ENCODE measurements around the gene MAN2B1. TPM values are rescaled to one million over a fixed set of nuclear protein-coding genes. Genes with fewer than 3 reads are reported as not detected.

MAN2B1 gene
- total RNA-seq, 1 donor from 2014 or later = 109 TPM

DNA sequence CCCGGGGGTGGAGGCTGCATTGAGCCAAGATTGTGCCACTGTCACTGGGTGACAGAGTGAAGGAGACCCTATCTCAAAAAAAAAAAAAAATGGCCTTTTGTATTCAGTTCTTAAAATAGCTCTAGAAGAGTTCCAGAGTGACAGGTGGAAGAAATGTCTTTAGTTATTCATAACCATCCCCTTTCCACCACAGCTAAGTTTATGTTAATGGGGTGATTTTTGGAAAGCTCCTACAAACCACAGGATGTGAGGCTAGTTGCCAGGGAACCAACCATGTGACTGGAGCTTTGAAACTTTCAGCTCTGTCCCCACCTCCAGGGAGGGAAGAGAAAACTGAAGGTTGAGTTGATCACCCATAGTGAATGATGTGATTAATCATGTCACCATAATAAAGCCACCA lies 62.8 kb downstream of the MAN2B1 start:
- TF ChIP-seq, protein P1, sequence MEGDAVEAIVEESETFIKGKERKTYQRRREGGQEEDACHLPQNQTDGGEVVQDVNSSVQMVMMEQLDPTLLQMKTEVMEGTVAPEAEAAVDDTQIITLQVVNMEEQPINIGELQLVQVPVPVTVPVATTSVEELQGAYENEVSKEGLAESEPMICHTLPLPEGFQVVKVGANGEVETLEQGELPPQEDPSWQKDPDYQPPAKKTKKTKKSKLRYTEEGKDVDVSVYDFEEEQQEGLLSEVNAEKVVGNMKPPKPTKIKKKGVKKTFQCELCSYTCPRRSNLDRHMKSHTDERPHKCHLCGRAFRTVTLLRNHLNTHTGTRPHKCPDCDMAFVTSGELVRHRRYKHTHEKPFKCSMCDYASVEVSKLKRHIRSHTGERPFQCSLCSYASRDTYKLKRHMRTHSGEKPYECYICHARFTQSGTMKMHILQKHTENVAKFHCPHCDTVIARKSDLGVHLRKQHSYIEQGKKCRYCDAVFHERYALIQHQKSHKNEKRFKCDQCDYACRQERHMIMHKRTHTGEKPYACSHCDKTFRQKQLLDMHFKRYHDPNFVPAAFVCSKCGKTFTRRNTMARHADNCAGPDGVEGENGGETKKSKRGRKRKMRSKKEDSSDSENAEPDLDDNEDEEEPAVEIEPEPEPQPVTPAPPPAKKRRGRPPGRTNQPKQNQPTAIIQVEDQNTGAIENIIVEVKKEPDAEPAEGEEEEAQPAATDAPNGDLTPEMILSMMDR (IDR thresholded peaks at IDR 0.05; ENCODE audit: unreplicated experiment) = no peak
- Mint-ChIP-seq H3K27ac (no peak overlapping the region), H3K4me3 (no peak overlapping the region), H3K9me3 (no peaks in the 10 kb centered on the region), H3K27me3 (ENCODE audit: low read depth) (no peaks in the 10 kb centered on the region), H3K4me1 (no peaks in the 10 kb centered on the region), H3K36me3 (peaks cover 24% of the 10 kb centered on the region)
- no peak for DNase-seq (ENCODE audit: low spot score in 2 of 2, unreplicated experiment in 2 of 2)

DNA sequence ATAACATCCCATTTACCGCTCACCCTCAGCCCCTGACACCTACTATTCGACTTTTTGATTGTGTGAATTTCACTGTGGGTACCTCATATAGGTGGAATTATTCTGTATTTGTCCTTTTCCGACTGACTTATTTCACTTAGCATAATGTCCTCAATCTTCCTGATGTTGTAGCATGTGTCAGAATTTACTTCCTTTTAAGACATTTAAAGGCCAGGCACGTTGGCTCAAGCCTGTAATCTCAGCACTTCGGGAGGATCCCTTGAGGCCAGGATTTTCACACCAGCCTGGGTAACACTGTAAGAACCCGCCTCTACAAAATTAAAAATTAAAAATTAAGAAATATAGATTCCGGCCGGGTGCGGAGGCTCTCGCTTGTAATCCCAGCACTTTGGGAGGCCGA lies 68.9 kb downstream of the MAN2B1 start:
- Mint-ChIP-seq H3K27me3 (ENCODE audit: low read depth) (no peaks in the 10 kb centered on the region), H3K4me1 (no peaks in the 10 kb centered on the region), H3K9me3 (no peaks in the 10 kb centered on the region), H3K27ac (no peak overlapping the region), H3K36me3 (peaks cover 36% of the 10 kb centered on the region), H3K4me3 (no peak overlapping the region)
- DNase-seq (ENCODE audit: low spot score in 2 of 2, unreplicated experiment in 2 of 2) = no peak
- TF ChIP-seq, protein P1 (IDR thresholded peaks at IDR 0.05; ENCODE audit: unreplicated experiment) = no peak

DNA sequence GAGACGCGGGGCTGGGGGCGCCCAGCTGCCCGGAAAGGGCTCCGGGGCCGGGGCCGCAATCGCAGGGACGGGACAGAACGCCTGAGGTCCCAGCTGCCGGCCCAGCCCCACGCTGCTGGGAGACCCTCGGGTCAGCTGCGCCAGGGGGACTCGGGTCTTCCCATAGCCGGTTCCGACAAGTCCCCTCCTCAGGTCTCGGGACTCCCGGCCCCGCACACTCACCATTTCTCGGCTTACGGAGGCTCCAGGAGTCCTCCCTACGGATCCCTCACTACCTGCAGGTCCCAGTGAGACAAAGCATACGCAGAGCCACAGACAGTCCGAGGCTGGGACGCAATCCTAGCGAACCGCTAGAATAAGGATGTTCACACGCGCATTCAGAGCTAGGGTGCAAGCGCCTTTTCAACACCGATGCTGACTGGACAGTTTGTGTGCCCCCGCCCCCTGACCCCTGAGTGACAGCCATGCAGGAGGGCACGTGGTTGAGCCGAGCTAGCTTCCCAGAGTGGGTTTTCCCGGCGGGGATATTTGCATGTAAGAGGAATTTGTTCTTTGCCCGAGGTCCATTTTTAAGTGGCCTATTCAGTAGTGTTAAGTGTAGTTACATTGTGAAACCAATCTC lies 69.5 kb downstream of the MAN2B1 start:
- Mint-ChIP-seq H3K27me3 (ENCODE audit: low read depth) (no peaks in the 10 kb centered on the region), H3K36me3 (peaks cover 31% of the 10 kb centered on the region), H3K27ac (no peak overlapping the region), H3K4me3 (no peak overlapping the region), H3K4me1 (no peaks in the 10 kb centered on the region), H3K9me3 (no peaks in the 10 kb centered on the region)
- TF ChIP-seq, protein P1 (IDR thresholded peaks at IDR 0.05; ENCODE audit: unreplicated experiment) = no peak
- DNase-seq (ENCODE audit: low spot score in 2 of 2, unreplicated experiment in 2 of 2) = no peak

Other genes starting within 250 kb of the MAN2B1 start
- gene ZNF443, start 225.7 kb downstream of the MAN2B1 start, total RNA-seq = 6.3 to 7.8 TPM (median 7.3 TPM) in 3 replicates
- 8.1 to 8.9 TPM (median 8.7 TPM) in 3 replicates for gene ZNF709, start 181.9 kb downstream of the MAN2B1 start, total RNA-seq
- 20.0 to 23.6 TPM (median 21.8 TPM) in 3 replicates for gene ZNF564, start 115.3 kb downstream of the MAN2B1 start, total RNA-seq
- gene ZNF490, start 55.9 kb downstream of the MAN2B1 start, total RNA-seq = 12.4 to 13.9 TPM (median 13.6 TPM) in 3 replicates
- 27.0 to 31.2 TPM (median 29.7 TPM) in 3 replicates for gene ZNF791, start 55.8 kb downstream of the MAN2B1 start, total RNA-seq
- 12.5 to 14.6 TPM (median 13.6 TPM) in 3 replicates for gene WDR83, start 65 bp upstream of the MAN2B1 start, total RNA-seq
- 91.3 to 101 TPM (median 97.0 TPM) in 3 replicates for gene DHPS, start 15.1 kb upstream of the MAN2B1 start, total RNA-seq
- not detected in 3 replicates for gene GNG14, start 21.3 kb upstream of the MAN2B1 start, total RNA-seq
- 9.6 to 9.8 TPM (median 9.8 TPM) in 3 replicates for gene FBXW9, start 29.9 kb upstream of the MAN2B1 start, total RNA-seq
- gene TNPO2, start 57.2 kb upstream of the MAN2B1 start, total RNA-seq = 105 to 116 TPM (median 105 TPM) in 3 replicates
- 148 to 161 TPM (median 156 TPM) in 3 replicates for gene TRIR, start 67.9 kb upstream of the MAN2B1 start, total RNA-seq
- gene GET3, start 70.8 kb upstream of the MAN2B1 start, total RNA-seq = 44.6 to 49.8 TPM (median 46.9 TPM) in 3 replicates
- gene BEST2, start 85.0 kb upstream of the MAN2B1 start, total RNA-seq = not detected in 3 replicates
- gene HOOK2, start 108.8 kb upstream of the MAN2B1 start, total RNA-seq = 89.2 to 93.7 TPM (median 92.7 TPM) in 3 replicates
- gene JUNB, start 124.7 kb upstream of the MAN2B1 start, total RNA-seq = 160 to 169 TPM (median 164 TPM) in 3 replicates
- gene PRDX2, start 135.1 kb upstream of the MAN2B1 start, total RNA-seq = 361 to 381 TPM (median 380 TPM) in 3 replicates
- 8.4 to 11.4 TPM (median 8.8 TPM) in 3 replicates for gene THSD8, start 135.3 kb upstream of the MAN2B1 start, total RNA-seq
- gene RNASEH2A, start 139.8 kb upstream of the MAN2B1 start, total RNA-seq = 17.5 to 22.7 TPM (median 19.8 TPM) in 3 replicates
- gene RTBDN, start 167.8 kb upstream of the MAN2B1 start, total RNA-seq = not detected in 3 replicates
- gene MAST1, start 171.8 kb upstream of the MAN2B1 start, total RNA-seq = 4.0 to 5.8 TPM (median 4.4 TPM) in 3 replicates
- gene DNASE2, start 214.7 kb upstream of the MAN2B1 start, total RNA-seq = 20.4 to 23.6 TPM (median 23.5 TPM) in 3 replicates
- 0.13 TPM in 1 of 3 replicates, not detected in the others for gene KLF1, start 220.5 kb upstream of the MAN2B1 start, total RNA-seq
- 29.7 to 31.5 TPM (median 30.2 TPM) in 3 replicates for gene GCDH, start 224.4 kb upstream of the MAN2B1 start, total RNA-seq